Esophagus muscularis mucosa (tissue), 4 donors: ENCODE results near the gene GREB1.

Experiments used
- EP300 ChIP-seq: sonication (generic); formaldehyde crosslinking; IDR thresholded peaks from one replicate; pipeline ENCODE4 v1.6.1; 2017; ENCODE audit warnings: antibody characterized with exemption
- POLR2A ChIP-seq: fragments of 450-650 bp; IDR thresholded peaks from one replicate; pipeline ENCODE4 v1.6.1; 2017; ENCODE audit warnings: antibody characterized with exemption, moderate library complexity, mild to moderate bottlenecking, low read depth
- TF ChIP-seq, protein P1 (sequence below), 3 experiments: fragments of 200-600 bp in 2 of 3; fragments of 450-650 bp in 1 of 3; sonication (generic) in 2 of 3; IDR thresholded peaks; one replicate each; pipeline ENCODE4 v1.5.1; 2017 to 2019; ENCODE audit warnings: antibody characterized with exemption in 3 of 3, mild to moderate bottlenecking in 2 of 3, moderate library complexity in 1 of 3

DNA sequence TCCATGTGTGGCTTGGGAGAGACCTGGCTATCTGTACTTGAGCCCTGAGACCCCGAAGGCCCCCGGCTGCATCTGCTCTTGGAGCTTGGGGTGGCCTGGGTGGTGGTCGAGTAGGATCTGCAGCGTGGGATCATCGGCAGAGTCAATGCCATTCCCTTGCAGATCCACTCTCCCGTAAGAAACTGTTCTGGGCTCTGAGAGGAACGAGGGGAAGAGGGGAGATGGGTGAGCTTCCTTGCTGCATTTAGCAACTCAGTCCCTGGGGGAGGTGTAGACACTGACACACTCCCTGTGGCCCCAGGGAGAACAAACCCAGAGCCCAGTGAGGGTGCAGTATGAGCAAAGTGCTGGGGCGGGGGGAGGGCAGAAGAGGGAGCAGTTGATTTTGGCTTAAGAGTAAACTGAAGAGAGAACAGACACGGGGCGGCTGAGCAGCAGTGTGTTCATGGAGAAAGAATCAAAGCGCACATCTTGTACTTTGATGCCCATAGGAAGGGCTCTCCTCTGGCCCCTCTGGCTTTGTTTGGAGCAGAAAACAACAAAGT lies 8.5 kb downstream of the GREB1 start:
- TF ChIP-seq, protein P1, sequence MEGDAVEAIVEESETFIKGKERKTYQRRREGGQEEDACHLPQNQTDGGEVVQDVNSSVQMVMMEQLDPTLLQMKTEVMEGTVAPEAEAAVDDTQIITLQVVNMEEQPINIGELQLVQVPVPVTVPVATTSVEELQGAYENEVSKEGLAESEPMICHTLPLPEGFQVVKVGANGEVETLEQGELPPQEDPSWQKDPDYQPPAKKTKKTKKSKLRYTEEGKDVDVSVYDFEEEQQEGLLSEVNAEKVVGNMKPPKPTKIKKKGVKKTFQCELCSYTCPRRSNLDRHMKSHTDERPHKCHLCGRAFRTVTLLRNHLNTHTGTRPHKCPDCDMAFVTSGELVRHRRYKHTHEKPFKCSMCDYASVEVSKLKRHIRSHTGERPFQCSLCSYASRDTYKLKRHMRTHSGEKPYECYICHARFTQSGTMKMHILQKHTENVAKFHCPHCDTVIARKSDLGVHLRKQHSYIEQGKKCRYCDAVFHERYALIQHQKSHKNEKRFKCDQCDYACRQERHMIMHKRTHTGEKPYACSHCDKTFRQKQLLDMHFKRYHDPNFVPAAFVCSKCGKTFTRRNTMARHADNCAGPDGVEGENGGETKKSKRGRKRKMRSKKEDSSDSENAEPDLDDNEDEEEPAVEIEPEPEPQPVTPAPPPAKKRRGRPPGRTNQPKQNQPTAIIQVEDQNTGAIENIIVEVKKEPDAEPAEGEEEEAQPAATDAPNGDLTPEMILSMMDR (IDR thresholded peaks at IDR 0.05): no peak
- TF ChIP-seq POLR2A (no peak), EP300 (no peak)
